Lung (tissue), 12 donors: ENCODE measurements around the gene TBX2. TPM values are rescaled to one million over a fixed set of nuclear protein-coding genes. Genes with fewer than 3 reads are reported as not detected.

Experiments used
- ATAC-seq: fragments of 200-7000 bp; cut with Tn5 transposase; one replicate; pipeline ENCODE4 v1.9.1; 2020; ENCODE audit warnings: moderate number of reproducible peaks; ENCODE audit not compliant: insufficient read depth, low FRiP score
- DNase-seq, 3 donors: peaks; one replicate each; pipeline ENCODE4 v3.0.0-alpha.2; 2013 to 2017
- H3K27ac ChIP-seq, 2 donors: one replicate each; pipeline ENCODE4 v1.5.1; 2013; ENCODE audit warnings: mild to moderate bottlenecking in 2 of 2, moderate library complexity in 2 of 2, control low read depth in 1 of 2, inconsistent platforms in 1 of 2, low read depth in 1 of 2, low read length in 1 of 2
- H3K27me3 ChIP-seq, 3 donors: one replicate each; pipeline ENCODE4 v1.5.1; 2013; ENCODE audit warnings: low read length in 2 of 3; ENCODE audit not compliant: control insufficient read depth in 3 of 3, insufficient read depth in 3 of 3
- H3K36me3 ChIP-seq, 4 donors: one replicate each; pipeline ENCODE4 v1.5.1; 2013; ENCODE audit warnings: low read length in 4 of 4, mild to moderate bottlenecking in 1 of 4, moderate library complexity in 1 of 4; ENCODE audit not compliant: control insufficient read depth in 4 of 4, insufficient read depth in 4 of 4
- H3K4me1 ChIP-seq, 5 donors: one replicate each; pipeline ENCODE4 v1.5.1; 2013; ENCODE audit warnings: low read length in 5 of 5, mild to moderate bottlenecking in 2 of 5, moderate library complexity in 1 of 5; ENCODE audit not compliant: control insufficient read depth in 5 of 5, insufficient read depth in 5 of 5
- H3K4me3 ChIP-seq: one replicate; pipeline ENCODE4 v1.5.1; 2013; ENCODE audit warnings: mild to moderate bottlenecking, control low read depth, moderate library complexity
- H3K9ac ChIP-seq, 2 donors: one replicate each; pipeline ENCODE4 v1.5.1; 2013; ENCODE audit warnings: low read length in 2 of 2, control low read depth in 1 of 2; ENCODE audit not compliant: insufficient read depth in 1 of 2
- H3K9me3 ChIP-seq, 4 donors: one replicate each; pipeline ENCODE4 v1.5.1; 2013; ENCODE audit warnings: low read length in 3 of 4, mild to moderate bottlenecking in 1 of 4, moderate library complexity in 1 of 4; ENCODE audit not compliant: control insufficient read depth in 4 of 4, insufficient read depth in 3 of 4
- WGBS, 2 donors: extraction: QIAGEN DNeasy Blood & Tissue Kit; methylation state at CpG; one replicate each; pipeline ENCODE4 v1.1.7; 2013; 5-methylcytosine and 5-hydroxymethylcytosine counted together
- polyA plus RNA-seq, 2 donors: library from polyadenylated mRNA; stranded (reverse); fragments of 200-250 nt; gene quantifications; one replicate each; pipeline ENCODE4 v1.2.1, GENCODE V29; 2013
- total RNA-seq, 2 donors: library from RNA; depleted of rRNA in 1 of 2; stranded (reverse); fragments of >200 nt in 1 of 2; gene quantifications; one replicate each; pipeline ENCODE4 v1.2.1, GENCODE V29; 2014 to 2021
- TF ChIP-seq, protein P1 (sequence below): IDR thresholded peaks from 2 replicates; pipeline ENCODE4 v1.5.1; 2012; ENCODE audit warnings: mild to moderate bottlenecking; ENCODE audit errors: control extremely low read depth, extremely low read depth
- donor health status: control.
- donor health status: control.
- donor health status: Bipolar disorder and iron deficiency.
- donor health status: healthy.
- donor health status: DM: yes; HTN: yes; CAD: no.

TBX2 gene
- total and polyA plus RNA-seq, 4 donors: 44.5 to 155 (median 79.2) TPM

DNA sequence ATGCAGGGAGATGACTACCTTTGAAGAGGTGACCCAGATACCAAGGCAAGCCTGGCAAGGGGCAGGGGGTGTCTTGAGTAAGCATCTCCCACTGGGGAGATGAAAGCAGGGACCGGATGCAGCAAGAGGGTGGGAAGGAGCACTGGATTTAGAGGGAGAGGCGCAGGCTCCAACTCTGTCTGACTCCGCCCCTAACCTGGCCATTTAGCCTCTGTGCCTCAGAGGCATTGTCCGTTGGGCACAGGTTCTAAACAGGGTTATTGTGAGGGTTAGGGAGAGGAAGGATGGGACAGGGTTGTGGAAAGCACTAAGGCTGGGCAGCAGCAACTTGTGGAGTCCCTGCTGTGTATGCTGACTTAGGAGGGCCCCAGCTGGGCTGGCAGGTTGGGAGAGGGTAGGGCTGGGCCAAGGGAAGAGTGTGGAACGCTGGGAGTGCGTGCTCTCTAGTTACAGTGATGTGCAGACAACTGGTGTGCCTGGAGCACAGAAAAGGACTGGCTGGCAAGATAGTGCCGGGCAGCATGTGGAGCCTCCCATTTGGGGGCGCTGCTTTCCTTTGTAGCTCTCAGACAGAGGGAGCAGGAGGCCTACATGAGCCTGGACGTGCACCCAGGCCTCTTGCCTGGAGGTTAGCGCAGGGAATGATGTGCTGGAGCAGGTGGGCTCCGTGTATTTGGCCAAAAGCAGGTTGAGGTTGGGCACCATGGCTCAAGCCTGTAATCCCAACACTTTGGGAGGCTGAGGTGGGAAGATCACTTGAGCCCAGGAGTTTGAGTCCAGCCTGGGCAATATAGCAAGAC, 26.2 kb downstream of the TBX2 start:
- H3K9ac ChIP-seq: no peak overlapping the region
- peaks cover 0 to 6% (median 5%) of the 10 kb centered on the region in 3 donors for H3K27me3 ChIP-seq
- H3K4me1 ChIP-seq: no peaks in the 10 kb centered on the region
- DNase-seq (peak in 2 of 3 donors; percentile 22), ATAC-seq (no peak)
- no peak overlapping the region for H3K27ac ChIP-seq
- no peaks in the 10 kb centered on the region for H3K9me3 ChIP-seq
- 69 to 73% methylated on average over 11 of the region's 11 CpGs for WGBS, 2 donors
- no peak overlapping the region for H3K4me3 ChIP-seq
- H3K36me3 ChIP-seq: no peaks in the 10 kb centered on the region
- TF ChIP-seq, protein P1, sequence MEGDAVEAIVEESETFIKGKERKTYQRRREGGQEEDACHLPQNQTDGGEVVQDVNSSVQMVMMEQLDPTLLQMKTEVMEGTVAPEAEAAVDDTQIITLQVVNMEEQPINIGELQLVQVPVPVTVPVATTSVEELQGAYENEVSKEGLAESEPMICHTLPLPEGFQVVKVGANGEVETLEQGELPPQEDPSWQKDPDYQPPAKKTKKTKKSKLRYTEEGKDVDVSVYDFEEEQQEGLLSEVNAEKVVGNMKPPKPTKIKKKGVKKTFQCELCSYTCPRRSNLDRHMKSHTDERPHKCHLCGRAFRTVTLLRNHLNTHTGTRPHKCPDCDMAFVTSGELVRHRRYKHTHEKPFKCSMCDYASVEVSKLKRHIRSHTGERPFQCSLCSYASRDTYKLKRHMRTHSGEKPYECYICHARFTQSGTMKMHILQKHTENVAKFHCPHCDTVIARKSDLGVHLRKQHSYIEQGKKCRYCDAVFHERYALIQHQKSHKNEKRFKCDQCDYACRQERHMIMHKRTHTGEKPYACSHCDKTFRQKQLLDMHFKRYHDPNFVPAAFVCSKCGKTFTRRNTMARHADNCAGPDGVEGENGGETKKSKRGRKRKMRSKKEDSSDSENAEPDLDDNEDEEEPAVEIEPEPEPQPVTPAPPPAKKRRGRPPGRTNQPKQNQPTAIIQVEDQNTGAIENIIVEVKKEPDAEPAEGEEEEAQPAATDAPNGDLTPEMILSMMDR: no peak

DNA sequence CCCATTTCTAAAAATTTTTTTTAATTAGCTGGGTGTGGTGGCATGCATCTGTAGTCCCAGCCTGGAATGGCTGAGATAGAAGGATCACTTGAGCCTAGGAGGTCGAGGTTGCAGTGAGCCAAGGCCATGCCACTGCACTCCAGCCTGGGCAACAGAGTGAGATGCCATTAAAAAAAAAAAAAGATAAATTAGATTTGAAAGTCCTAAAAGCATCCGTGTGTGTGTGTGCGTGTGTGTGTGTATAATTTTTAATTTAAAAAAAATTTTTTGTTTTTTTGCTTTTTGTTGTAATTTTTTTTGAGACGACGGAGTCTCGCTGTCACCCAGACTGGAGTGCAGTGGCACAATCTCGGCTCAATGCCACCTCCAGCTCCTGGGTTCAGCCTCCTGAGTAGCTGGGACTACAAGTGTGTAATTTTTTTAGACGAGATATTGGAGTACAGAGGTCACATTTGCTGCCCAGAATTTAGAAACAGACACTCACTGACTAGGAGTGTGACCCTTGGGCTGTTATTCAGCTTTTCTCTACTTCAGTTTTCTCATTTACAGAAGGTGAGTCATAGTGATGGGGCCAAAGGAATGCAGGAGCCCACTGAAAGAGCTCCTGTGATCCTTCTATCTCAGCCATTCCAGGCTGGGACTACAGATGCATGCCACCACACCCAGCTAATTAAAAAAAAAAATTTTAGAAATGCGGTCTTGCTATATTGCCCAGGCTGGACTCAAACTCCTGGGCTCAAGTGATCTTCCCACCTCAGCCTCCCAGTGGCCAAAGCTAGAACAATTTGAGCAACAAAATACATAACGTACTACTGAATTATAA, 27.1 kb downstream of the TBX2 start:
- no peak for ATAC-seq
- no peak overlapping the region for H3K27ac ChIP-seq
- 82 to 92% methylated on average over 10 of the region's 10 CpGs for WGBS, 2 donors

DNA sequence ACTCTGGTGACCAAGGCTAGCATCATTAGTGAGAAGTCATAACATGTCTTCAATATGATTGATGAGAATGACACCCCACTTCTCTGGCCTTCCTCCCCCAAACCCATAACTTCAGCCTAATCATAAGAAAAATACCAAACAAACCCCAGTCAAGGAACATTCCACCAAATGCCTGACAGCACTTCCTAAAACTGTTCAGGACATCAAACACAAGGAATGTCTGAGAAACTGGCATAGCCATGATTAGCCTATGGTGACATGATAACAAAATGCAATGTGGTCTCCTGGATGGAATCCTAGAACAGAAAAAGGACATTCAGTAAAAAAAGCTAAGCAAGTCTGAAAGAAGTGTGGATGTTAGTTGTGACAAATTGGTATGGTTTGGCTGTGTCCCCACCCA, 27.9 kb downstream of the TBX2 start:
- TF ChIP-seq, protein P1: no peak
- no peak for DNase-seq
- Histone ChIP-seq H3K9me3 (no peaks in the 10 kb centered on the region), H3K4me1 (peaks cover 0 to 5% (median 0%) of the 10 kb centered on the region in 5 donors), H3K27me3 (peaks cover 0 to 5% (median 3%) of the 10 kb centered on the region in 3 donors), H3K4me3 (no peak overlapping the region), H3K9ac (no peak overlapping the region), H3K27ac (no peak overlapping the region), H3K36me3 (no peaks in the 10 kb centered on the region)
- ATAC-seq: no peak

More for the DNA sequence above, 27.1 kb downstream of the TBX2 start:
- DNase-seq: no peak
- peaks cover 0 to 3% (median 0%) of the 10 kb centered on the region in 5 donors for H3K4me1 ChIP-seq
- no peaks in the 10 kb centered on the region for H3K9me3 ChIP-seq
- H3K4me3 ChIP-seq: no peak overlapping the region
- H3K36me3 ChIP-seq: no peaks in the 10 kb centered on the region
- H3K9ac ChIP-seq: no peak overlapping the region
- H3K27me3 ChIP-seq: peaks cover 0 to 5% (median 3%) of the 10 kb centered on the region in 3 donors
- TF ChIP-seq, protein P1: no peak
